Thyroid gland (tissue), 4 donors: ENCODE data around the gene CEACAM8. TPM values are rescaled to one million over a fixed set of nuclear protein-coding genes. Genes with fewer than 3 reads are reported as not detected.
"Not testable (repeated sequence)": the region's sequence is repeated elsewhere in the genome, so short reads cannot be mapped to it uniquely, and the experiment has no call there.

Experiments used
- DNase-seq, 2 donors: peaks; one replicate each; pipeline ENCODE4 v3.0.0-alpha.2; 2019
- H3K27ac ChIP-seq, 3 donors: fragments of 200-600 bp; sonication (generic); 1 replicate in 2 of 3; 2 replicates in 1 of 3; pipeline ENCODE4 v1.5.1; 2016 to 2019; ENCODE audit warnings: mild to moderate bottlenecking in 1 of 3, moderate library complexity in 1 of 3
- H3K27me3 ChIP-seq: fragments of 200-600 bp; sonication (generic); one replicate; pipeline ENCODE4 v1.5.1; 2019
- H3K36me3 ChIP-seq, 2 donors: fragments of 200-600 bp; sonication (generic); one replicate each; pipeline ENCODE4 v1.5.1; 2016 to 2019
- H3K4me1 ChIP-seq, 2 donors: fragments of 200-600 bp; sonication (generic); one replicate each; pipeline ENCODE4 v1.5.1; 2017 to 2019
- H3K4me3 ChIP-seq, 3 donors: fragments of 200-600 bp; sonication (generic); replicated peaks in 1 of 3; 1 replicate in 2 of 3; 2 replicates in 1 of 3; pipeline ENCODE4 v1.5.1; 2016; ENCODE audit warnings: mild to moderate bottlenecking in 1 of 3
- H3K9me3 ChIP-seq: fragments of 200-600 bp; sonication (generic); one replicate; pipeline ENCODE4 v1.5.1; 2017
- CTCF ChIP-seq, 6 experiments: fragments of 200-600 bp in 3 of 6; fragments of 450-650 bp in 3 of 6; sonication (generic) in 3 of 6; IDR thresholded peaks; one replicate each; pipeline ENCODE4 v1.5.1; 2016 to 2019; ENCODE audit warnings: antibody characterized with exemption in 6 of 6, mild to moderate bottlenecking in 2 of 6, inconsistent platforms in 1 of 6, moderate library complexity in 1 of 6
- POLR2A ChIP-seq, 2 donors: fragments of 450-650 bp; IDR thresholded peaks; one replicate each; pipeline ENCODE4 v1.6.1; 2017; ENCODE audit warnings: antibody characterized with exemption in 2 of 2, mild to moderate bottlenecking in 2 of 2, moderate library complexity in 1 of 2
- WGBS, 2 donors: methylation state at CpG; one replicate each; pipeline ENCODE4 v1.1.5; 2017; 5-methylcytosine and 5-hydroxymethylcytosine counted together
- intact Hi-C: fragments of 100-400 bp; cut with DNase I; formaldehyde crosslinking; loops from one replicate; pipeline ENCODE4 v1.15.1; 2023
- total RNA-seq, 4 donors: library from RNA; depleted of rRNA; stranded (reverse); fragments of >200 nt; gene quantifications; one replicate each; pipeline ENCODE4 v1.2.3, GENCODE V29; 2016

CEACAM8 gene
- total RNA-seq, 4 donors from 2014 or later, result not detected

DNA sequence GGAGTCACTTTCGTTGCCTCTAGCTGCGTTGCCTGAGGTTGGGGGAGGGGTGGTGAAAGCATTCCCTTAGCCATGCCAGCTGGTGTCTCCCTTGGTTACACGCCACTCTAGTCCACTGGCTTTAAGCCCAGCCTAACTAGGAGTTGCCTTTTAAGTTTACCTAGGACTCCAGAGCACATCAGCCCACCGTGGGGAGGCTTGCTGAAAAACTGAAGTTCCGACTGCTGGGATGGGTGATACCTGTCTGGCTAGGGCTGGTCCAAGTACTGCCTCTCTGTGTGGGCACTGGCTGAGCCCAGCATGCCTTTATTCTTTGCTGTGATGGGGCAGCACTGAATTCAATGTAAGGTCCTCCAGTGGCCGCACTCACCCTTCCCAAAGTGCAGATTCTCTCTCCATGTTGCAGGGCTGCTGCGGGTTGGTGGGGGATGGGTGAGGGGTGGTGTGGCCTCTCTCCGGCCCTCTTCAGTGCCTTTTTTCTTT lies 54.6 kb downstream of the CEACAM8 start:
- Histone ChIP-seq H3K4me1 (no peaks in the 10 kb centered on the region), H3K27me3 (no peaks in the 10 kb centered on the region), H3K4me3 (no peak overlapping the region), H3K9me3 (no peaks in the 10 kb centered on the region), H3K27ac (no peak overlapping the region), H3K36me3 (no peaks in the 10 kb centered on the region)
- intact Hi-C loops, result no loop called here
- no peak for DNase-seq
- WGBS, 2 donors, result 38 to 42% methylated on average over 8 of the region's 8 CpGs
- TF ChIP-seq CTCF (IDR thresholded peaks at IDR 0.05), result no peak
- no peak for TF ChIP-seq POLR2A (IDR thresholded peaks at IDR 0.05)

- Histone ChIP-seq H3K27ac (no peak overlapping the region), H3K36me3 (no peaks in the 10 kb centered on the region), H3K4me3 (no peak overlapping the region), H3K4me1 (no peaks in the 10 kb centered on the region), H3K27me3 (no peaks in the 10 kb centered on the region), H3K9me3 (no peaks in the 10 kb centered on the region)
- intact Hi-C loops, result no loop called here
- TF ChIP-seq CTCF (IDR thresholded peaks at IDR 0.05) (no peak), POLR2A (IDR thresholded peaks at IDR 0.05) (no peak)
- WGBS, 2 donors, result 74 to 76% methylated on average over 7 of the region's 7 CpGs
- DNase-seq, result no peak
These were observed 55.6 kb downstream of the CEACAM8 start for GRCh38 chr19:42538841-42539709.

GRCh38 chr19:42535276-42535675 lies 59.4 kb downstream of the CEACAM8 start:
- H3K9me3 ChIP-seq, H3K27ac ChIP-seq, DNase-seq, H3K4me3 ChIP-seq, intact Hi-C loops, H3K27me3 ChIP-seq, H3K36me3 ChIP-seq, H3K4me1 ChIP-seq: not testable (repeated sequence)
- WGBS, 2 donors, result 69 to 73% methylated on average over 2 of the region's 2 CpGs

GRCh38 chr19:42534391-42534790 lies 60.3 kb downstream of the CEACAM8 start:
- H3K4me1 ChIP-seq, result no peaks in the 10 kb centered on the region
- intact Hi-C loops, result no loop called here
- H3K27ac ChIP-seq, result no peak overlapping the region
- no peaks in the 10 kb centered on the region for H3K36me3 ChIP-seq
- TF ChIP-seq POLR2A (IDR thresholded peaks at IDR 0.05) (no peak), CTCF (IDR thresholded peaks at IDR 0.05) (no peak)
- H3K27me3 ChIP-seq, result no peaks in the 10 kb centered on the region
- H3K9me3 ChIP-seq, result no peaks in the 10 kb centered on the region
- H3K4me3 ChIP-seq, result no peak overlapping the region
- DNase-seq, result no peak

- 94 to 100% methylated on average over 2 of the region's 2 CpGs for WGBS, 2 donors
- H3K36me3 ChIP-seq, result no peaks in the 10 kb centered on the region
- TF ChIP-seq CTCF (IDR thresholded peaks at IDR 0.05) (no peak), POLR2A (IDR thresholded peaks at IDR 0.05) (no peak)
- intact Hi-C loops, result no loop called here
- no peak overlapping the region for H3K27ac ChIP-seq
- H3K9me3 ChIP-seq, result no peaks in the 10 kb centered on the region
- DNase-seq, result no peak
- peaks cover 0 to 8% of the 10 kb centered on the region in 2 donors for H3K4me1 ChIP-seq
- no peak overlapping the region for H3K4me3 ChIP-seq
- no peaks in the 10 kb centered on the region for H3K27me3 ChIP-seq
These were observed 61.8 kb downstream of the CEACAM8 start for GRCh38 chr19:42532891-42533290.
